Stimulated activated CD4-positive, alpha-beta T cell treated with anti-CD3 and anti-CD28 coated beads, Interleukin-4, amount 100 ng/mL, for 24 hours (primary cell): ENCODE measurements around the gene GJB4.
"Not testable (repeated sequence)": the region's sequence is repeated elsewhere in the genome, so short reads cannot be mapped to it uniquely, and the experiment has no call there.

Experiments
- DNase-seq: peaks from one replicate; pipeline ENCODE4 v3.0.0-alpha.2; 2020

Gene GJB4

DNA sequence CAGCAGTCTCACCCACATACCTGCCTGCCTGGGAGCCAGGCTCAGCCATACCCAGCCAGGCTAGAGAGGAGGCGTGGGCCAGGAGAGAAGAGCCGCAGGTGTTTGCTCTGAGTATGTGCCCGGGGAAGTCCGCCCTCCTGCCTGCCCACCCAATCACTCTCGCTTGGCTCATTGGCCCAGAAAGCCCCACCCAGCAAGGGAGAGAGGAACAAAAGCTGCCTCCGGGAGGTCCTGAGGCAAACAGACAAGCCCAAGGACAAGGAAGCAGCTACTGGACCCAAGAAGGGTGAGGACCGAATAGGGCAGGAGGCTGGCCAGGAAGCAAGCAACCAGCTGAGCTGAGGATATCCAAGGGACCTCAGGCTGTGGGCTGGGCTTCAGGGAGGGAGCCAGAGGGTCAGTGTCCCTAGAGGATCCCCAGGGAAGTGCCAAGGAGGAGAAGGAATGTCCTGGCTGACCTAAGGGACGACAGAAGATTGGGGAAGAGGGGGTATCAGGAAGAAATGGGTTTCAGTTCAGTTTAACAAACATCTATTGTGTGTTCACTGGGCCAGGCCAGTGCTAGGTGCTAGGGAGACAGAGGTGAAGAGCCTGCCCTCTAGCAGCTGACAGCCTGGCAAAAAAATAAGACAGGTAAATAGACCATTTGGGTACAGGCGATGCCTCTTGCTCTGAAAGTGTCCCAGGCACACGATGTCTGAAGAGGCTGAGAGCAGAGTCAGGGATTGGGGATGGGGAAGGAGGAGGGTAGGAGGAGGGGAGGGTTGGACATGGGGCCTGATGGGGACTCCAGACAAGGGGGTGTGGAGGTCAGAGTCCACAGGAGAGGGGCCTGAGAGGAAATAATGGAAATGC, at the start of gene GJB4:
Gene GJB4, plus strand, starts transcription at position 238 of the 855 bp plus-strand sequence. CDS start 1,515 bp downstream, outside the sequence.
- no peak for DNase-seq

- DNase-seq, result no peak
Observed at GRCh38 chr1:34710812-34711211, 48.7 kb upstream of the GJB4 start.

DNA sequence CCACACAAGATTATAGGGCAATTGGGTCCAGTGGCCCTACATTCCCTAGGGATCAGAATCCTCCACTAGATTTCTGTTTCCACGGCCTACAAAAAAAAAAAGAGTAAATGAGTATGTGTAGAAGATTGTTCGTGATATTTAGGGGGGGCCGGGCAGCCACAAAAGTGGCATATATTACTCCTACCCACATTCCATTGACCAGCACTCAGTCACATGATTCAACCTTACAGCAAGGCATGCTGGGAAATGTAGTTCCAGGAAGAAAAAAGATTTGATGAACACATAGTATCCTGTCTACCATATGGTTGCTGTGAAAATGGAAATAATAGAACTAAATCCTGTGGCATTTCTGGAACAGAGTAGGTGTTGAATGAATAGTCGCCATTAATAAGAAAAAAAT, 48.1 kb upstream of the GJB4 start:
- no peak for DNase-seq

GRCh38 chr1:34712007-34712688, 47.4 kb upstream of the GJB4 start:
- no peak for DNase-seq

GRCh38 chr1:34713443-34713842, 46.1 kb upstream of the GJB4 start:
- no peak for DNase-seq

GRCh38 chr1:34714386-34714785, 45.2 kb upstream of the GJB4 start:
- no peak for DNase-seq

- no peak for DNase-seq
Observed at GRCh38 chr1:34715139-34715538, 44.4 kb upstream of the GJB4 start.

GRCh38 chr1:34721241-34721640, 38.3 kb upstream of the GJB4 start:
- no peak for DNase-seq

DNA sequence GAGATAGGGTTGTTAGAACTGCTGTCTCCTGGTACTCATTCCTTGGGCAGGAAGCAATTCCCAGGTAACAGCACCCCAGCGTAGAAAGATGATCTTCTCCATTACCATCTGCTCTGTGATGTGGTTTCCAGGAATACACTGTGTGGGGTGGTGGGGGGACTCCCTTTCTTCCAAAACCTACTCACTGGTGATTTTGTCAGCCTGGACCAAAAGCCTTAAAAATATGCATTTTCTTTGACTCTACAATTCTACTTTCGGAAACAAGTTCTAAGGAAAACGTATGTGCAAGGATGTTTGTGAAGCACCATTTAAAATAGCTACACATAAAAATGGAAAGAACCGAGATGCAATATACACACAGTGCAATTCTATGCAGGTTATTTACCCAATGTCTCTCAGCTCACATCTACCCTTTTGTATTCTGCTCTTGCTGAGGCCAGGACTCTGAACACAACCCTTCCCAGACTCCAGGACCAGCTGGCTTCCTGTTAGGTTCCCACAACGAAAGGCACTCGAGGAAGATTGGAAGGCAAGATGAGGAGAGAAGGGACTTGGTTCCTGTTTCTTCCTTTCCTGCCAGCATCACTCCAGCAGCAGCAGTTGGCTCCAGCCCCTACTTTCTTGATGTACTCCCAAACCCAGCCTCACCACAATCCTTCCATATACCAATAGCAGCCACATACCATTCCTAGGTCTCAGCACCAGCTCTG, 37.7 kb upstream of the GJB4 start:
- DNase-seq, result no peak

- DNase-seq, result no peak
Observed at GRCh38 chr1:34726861-34727260, 32.7 kb upstream of the GJB4 start.

- DNase-seq, result no peak
Observed at GRCh38 chr1:34730485-34730884, 29.1 kb upstream of the GJB4 start.

- not testable (repeated sequence) for DNase-seq
Observed at GRCh38 chr1:34732831-34733230, 26.7 kb upstream of the GJB4 start.

DNA sequence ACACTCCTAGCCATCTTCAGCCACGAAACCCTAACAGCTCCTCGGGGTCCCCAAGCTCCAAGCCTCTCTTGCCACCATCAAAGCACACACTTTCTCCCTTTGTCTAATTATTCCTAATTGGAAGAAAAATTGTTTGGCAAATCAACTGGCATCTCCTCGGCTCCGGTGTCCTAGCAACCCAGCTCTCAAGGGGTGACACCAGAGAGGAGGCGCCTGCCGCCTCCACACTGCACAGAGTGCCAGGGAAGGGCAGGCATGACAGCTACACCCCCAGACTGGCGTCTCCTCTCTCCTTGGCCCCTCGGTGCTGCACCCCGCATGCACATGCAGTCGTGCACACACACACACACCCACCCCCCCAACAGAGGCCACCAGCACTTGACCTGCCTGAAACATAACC, 22.8 kb upstream of the GJB4 start:
- no peak for DNase-seq

DNA sequence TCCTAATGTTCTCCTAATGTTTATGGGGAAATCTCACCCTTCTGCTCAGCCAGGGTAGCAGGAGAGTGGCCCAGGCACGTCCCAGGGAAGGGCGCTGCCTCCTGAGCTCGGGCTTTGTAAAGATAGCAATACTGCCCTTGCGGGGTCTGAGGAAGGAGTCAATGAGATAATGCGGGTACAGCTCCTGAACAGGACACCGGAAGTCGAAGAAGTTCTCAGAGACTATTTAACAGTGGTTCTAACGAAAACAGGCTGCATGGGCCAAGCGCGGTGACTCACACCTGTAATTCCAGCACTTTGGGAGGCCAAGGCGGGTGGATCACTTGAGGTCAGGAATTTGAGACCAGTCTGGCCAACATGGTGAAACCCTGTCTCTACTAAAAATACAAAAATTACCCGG, 22.3 kb upstream of the GJB4 start:
- DNase-seq, result not testable (repeated sequence)

DNA sequence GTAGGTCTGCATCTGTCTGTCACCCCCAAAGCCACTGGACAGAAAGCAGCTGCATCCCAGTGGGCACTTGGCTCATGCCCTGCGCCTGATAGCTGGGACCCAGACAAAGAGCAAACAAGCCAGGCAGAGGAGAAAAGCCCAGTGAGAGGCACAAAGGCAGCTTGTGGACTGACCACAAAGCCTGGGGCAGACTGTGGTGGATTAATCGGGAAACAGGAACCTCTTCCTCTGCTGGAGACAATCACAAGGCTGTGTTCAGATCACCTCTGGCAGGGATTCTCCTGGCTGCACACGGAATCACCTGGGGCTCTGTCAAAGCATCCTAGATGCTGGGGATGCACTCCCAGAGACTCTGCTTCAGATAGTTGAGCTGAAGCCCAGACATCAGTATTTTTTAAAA, 19.9 kb upstream of the GJB4 start:
- no peak for DNase-seq

GRCh38 chr1:34740161-34740868, 19.2 kb upstream of the GJB4 start:
- DNase-seq, result no peak

DNA sequence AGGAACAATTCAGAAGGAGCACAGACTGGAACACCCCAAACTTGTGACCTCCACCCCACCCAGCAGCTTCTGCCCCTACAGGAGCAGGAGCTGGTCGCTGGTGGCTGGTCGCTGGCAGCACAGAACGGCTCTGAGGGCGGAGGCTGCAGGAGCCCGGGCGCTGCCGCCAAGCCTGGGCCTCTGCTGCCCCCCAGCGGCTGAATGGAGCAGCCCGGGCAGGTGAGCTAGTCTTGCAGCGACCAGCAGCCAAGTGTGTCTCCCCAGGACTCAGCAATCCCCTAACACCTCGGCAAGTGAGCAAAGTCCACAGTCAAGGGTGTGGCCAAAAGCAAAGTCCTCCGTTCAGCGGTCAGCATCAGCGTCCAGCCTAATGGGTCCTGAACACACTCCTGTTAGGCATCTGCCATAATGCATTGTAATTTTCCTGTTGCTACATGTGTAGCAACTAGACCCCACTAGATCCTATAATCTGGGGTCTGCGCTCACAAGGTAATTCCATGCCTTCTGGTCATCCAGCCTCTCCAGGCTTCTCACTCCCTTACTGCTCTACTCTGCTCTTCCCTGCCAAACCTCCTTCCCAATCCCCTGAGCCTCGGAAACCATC, 16.8 kb upstream of the GJB4 start:
- peak; percentile 81 for DNase-seq

DNA sequence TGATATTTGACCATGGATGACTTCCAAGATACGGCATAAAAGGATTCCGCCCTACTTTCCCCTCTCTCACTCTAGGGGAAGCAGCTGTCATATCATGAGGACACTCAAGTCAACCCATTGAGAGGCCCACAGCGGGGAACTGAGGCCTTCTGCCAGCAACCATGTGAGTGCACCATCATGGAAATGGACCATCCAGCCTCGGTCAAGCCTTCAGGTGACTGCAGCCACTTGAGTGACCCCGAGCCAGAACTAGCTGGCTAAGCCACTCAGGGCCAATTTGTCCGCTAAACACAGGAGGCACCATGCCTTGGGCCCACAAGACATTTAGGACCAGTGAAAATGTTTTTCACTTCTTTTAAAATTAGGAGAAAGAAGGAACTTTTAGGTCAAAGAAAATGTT, 15.8 kb upstream of the GJB4 start:
- no peak for DNase-seq

- no peak for DNase-seq
Observed at GRCh38 chr1:34744851-34745250, 14.7 kb upstream of the GJB4 start.

GRCh38 chr1:34745666-34746065, 13.9 kb upstream of the GJB4 start:
- DNase-seq, result no peak

DNA sequence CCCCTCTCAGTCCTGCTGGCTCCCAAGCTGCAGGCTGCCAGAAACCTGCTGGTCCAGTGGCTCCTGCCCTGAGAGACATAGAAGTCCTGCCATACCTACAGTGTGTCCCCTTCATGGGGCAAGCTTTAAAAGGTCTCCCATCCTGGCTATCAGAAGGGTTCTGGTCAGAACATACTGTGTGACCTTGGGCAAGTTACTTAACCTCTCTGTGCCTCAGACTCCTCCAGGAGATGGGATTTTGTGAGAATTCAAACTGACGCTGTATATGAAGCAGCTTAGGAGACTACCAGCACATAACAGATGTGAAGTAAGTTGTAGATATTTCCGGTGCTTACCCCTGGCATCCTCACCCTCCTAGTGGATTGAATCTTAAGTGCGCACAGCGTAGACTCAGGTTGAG, 13.4 kb upstream of the GJB4 start:
- no peak for DNase-seq

GRCh38 chr1:34746785-34747637, 12.5 kb upstream of the GJB4 start:
- no peak for DNase-seq
